Measurements from ENCODE around the gene PTGER3.

PTGER3 gene

GRCh38 chr1:71047635-71048607, at the start of gene PTGER3:
TSS of gene PTGER3 (minus strand) at chr1:71047816. CDS start at chr1:71047577, 239 bp downstream.
- no peak for FAIRE-seq

GRCh38 chr1:71094913-71095312, 47.3 kb upstream of the PTGER3 start:
- no peak for FAIRE-seq

GRCh38 chr1:71093938-71094337, 46.3 kb upstream of the PTGER3 start:
- peak; percentile 96 for FAIRE-seq

- FAIRE-seq, result no peak
Observed at GRCh38 chr1:71089536-71090270, 42.1 kb upstream of the PTGER3 start.

- FAIRE-seq, result no peak
Observed at GRCh38 chr1:71088645-71089287, 41.1 kb upstream of the PTGER3 start.

GRCh38 chr1:71087713-71088112, 40.1 kb upstream of the PTGER3 start:
- no peak for FAIRE-seq

GRCh38 chr1:71087060-71087459, 39.4 kb upstream of the PTGER3 start:
- no peak for FAIRE-seq

GRCh38 chr1:71086331-71086730, 38.7 kb upstream of the PTGER3 start:
- FAIRE-seq, result no peak

GRCh38 chr1:71083271-71083670, 35.7 kb upstream of the PTGER3 start:
- no peak for FAIRE-seq

GRCh38 chr1:71081697-71082080, 34.1 kb upstream of the PTGER3 start:
- FAIRE-seq, result no peak

GRCh38 chr1:71080739-71081696, 33.4 kb upstream of the PTGER3 start, which contains the start of gene ZRANB2:
TSS of gene ZRANB2 (minus strand) at chr1:71081035. CDS start at chr1:71080995, 40 bp downstream.
- FAIRE-seq, result peak; percentile 99

GRCh38 chr1:71080230-71080738, 32.7 kb upstream of the PTGER3 start:
- FAIRE-seq, result no peak

- no peak for FAIRE-seq
Observed at GRCh38 chr1:71074681-71075080, 27.1 kb upstream of the PTGER3 start.

GRCh38 chr1:71072273-71072672, 24.7 kb upstream of the PTGER3 start:
- peak; percentile 37 for FAIRE-seq

GRCh38 chr1:71071720-71072119, 24.1 kb upstream of the PTGER3 start:
- no peak for FAIRE-seq

- FAIRE-seq, result no peak
Observed at GRCh38 chr1:71068325-71069240, 21.0 kb upstream of the PTGER3 start.

- no peak for FAIRE-seq
Observed at GRCh38 chr1:71054791-71055190, 7.2 kb upstream of the PTGER3 start.

GRCh38 chr1:71054281-71054731, 6.7 kb upstream of the PTGER3 start:
- FAIRE-seq, result no peak

GRCh38 chr1:71053758-71054157, 6.1 kb upstream of the PTGER3 start:
- no peak for FAIRE-seq

GRCh38 chr1:71053146-71053545, 5.5 kb upstream of the PTGER3 start:
- FAIRE-seq, result no peak
